Tibial nerve (tissue), 4 donors: Measurements from ENCODE around the gene CSNK1G1. TPM values are rescaled to one million over a fixed set of nuclear protein-coding genes. Genes with fewer than 3 reads are reported as not detected.

Source experiments
- DNase-seq, 2 donors: peaks; one replicate each; pipeline ENCODE4 v3.0.0-alpha.2; 2019; ENCODE audit warnings: low spot score in 2 of 2
- H3K27ac ChIP-seq, 4 donors: fragments of 200-600 bp; sonication (generic) in 3 of 4; one replicate each; pipeline ENCODE4 v1.5.1; 2017 to 2019; ENCODE audit warnings: mild to moderate bottlenecking in 1 of 4
- H3K27me3 ChIP-seq, 2 donors: fragments of 200-600 bp; sonication (generic) in 1 of 2; one replicate each; pipeline versions ENCODE4 v1.5.1 to v1.6.0; 2017 to 2019
- H3K36me3 ChIP-seq, 3 donors: fragments of 200-600 bp; sonication (generic); one replicate each; pipeline ENCODE4 v1.5.1; 2018 to 2019
- H3K4me1 ChIP-seq, 4 donors: fragments of 200-600 bp; sonication (generic) in 3 of 4; one replicate each; pipeline ENCODE4 v1.5.1; 2017 to 2019
- H3K4me3 ChIP-seq, 4 donors: fragments of 200-600 bp; sonication (generic) in 3 of 4; one replicate each; pipeline ENCODE4 v1.5.1; 2017 to 2019; ENCODE audit warnings: mild to moderate bottlenecking in 1 of 4, moderate library complexity in 1 of 4
- H3K9me3 ChIP-seq, 4 donors: fragments of 200-600 bp; sonication (generic) in 3 of 4; one replicate each; pipeline ENCODE4 v1.5.1; 2017 to 2019
- CTCF ChIP-seq, 5 experiments: fragments of 200-600 bp in 3 of 5; fragments of 450-650 bp in 2 of 5; sonication (generic) in 3 of 5; IDR thresholded peaks; one replicate each; pipeline ENCODE4 v1.5.1; 2016 to 2019; ENCODE audit warnings: antibody characterized with exemption in 5 of 5, mild to moderate bottlenecking in 3 of 5, moderate library complexity in 2 of 5
- EP300 ChIP-seq, 2 donors: sonication (generic); formaldehyde crosslinking; IDR thresholded peaks; one replicate each; pipeline ENCODE4 v1.6.1; 2017; ENCODE audit warnings: antibody characterized with exemption in 2 of 2, mild to moderate bottlenecking in 1 of 2
- POLR2A ChIP-seq, 2 donors: fragments of 450-650 bp; IDR thresholded peaks; one replicate each; pipeline ENCODE4 v1.6.1; 2017; ENCODE audit warnings: antibody characterized with exemption in 2 of 2, mild to moderate bottlenecking in 2 of 2, moderate library complexity in 2 of 2
- WGBS, 2 donors: methylation state at CpG; one replicate each; pipeline ENCODE4 v1.1.5; 2018; 5-methylcytosine and 5-hydroxymethylcytosine counted together
- total RNA-seq, 4 donors: library from RNA; depleted of rRNA; stranded (reverse); fragments of >200 nt; gene quantifications; one replicate each; pipeline ENCODE4 v1.1.0, GENCODE V29; 2016

The CSNK1G1 gene
- total RNA-seq, 4 donors from 2014 or later, result 20.5 to 25.8 (median 22.5) TPM

- H3K27ac ChIP-seq, result no peak overlapping the region
- TF ChIP-seq CTCF (IDR thresholded peaks at IDR 0.05) (no peak), POLR2A (IDR thresholded peaks at IDR 0.05) (no peak), EP300 (IDR thresholded peaks at IDR 0.05) (no peak)
- WGBS, 2 donors, result 90 to 94% methylated on average over 5 of the region's 5 CpGs
- no peaks in the 10 kb centered on the region for H3K4me1 ChIP-seq
- no peaks in the 10 kb centered on the region for H3K36me3 ChIP-seq
- H3K4me3 ChIP-seq, result no peak overlapping the region
- DNase-seq, result no peak
- H3K9me3 ChIP-seq, result no peaks in the 10 kb centered on the region
- H3K27me3 ChIP-seq, result no peaks in the 10 kb centered on the region
These were observed 31.7 kb downstream of the CSNK1G1 start for GRCh38 chr15:64324165-64324877.

DNA sequence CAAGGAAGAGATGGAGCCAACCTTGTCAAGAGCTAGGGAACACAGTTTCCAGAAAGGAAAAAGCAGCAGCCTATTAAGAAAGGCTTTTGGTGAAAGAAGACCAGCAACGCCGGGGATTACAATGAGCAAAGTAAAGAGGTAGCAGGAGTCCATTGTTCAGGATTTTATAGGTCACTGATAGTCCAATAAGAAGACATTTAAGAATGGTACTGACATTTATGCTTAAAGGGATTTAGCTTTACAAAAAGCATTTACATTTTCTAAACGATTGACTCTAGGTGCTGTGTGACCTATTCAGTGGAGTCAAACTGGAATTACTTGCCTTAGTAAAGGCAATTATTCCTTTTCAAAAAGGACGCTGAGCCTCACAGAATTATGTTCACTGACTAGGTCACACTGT, 40.8 kb downstream of the CSNK1G1 start:
- Histone ChIP-seq H3K27ac (no peak overlapping the region), H3K27me3 (no peaks in the 10 kb centered on the region), H3K36me3 (no peaks in the 10 kb centered on the region), H3K4me1 (peaks cover 0 to 9% (median 0%) of the 10 kb centered on the region in 4 donors), H3K9me3 (no peaks in the 10 kb centered on the region), H3K4me3 (no peak overlapping the region)
- no peak for DNase-seq
- 42 to 45% methylated on average over 4 of the region's 4 CpGs for WGBS, 2 donors
- TF ChIP-seq CTCF (IDR thresholded peaks at IDR 0.05) (no peak), POLR2A (IDR thresholded peaks at IDR 0.05) (no peak), EP300 (IDR thresholded peaks at IDR 0.05) (no peak)

- Histone ChIP-seq H3K4me1 (peaks cover 0 to 9% (median 0%) of the 10 kb centered on the region in 4 donors), H3K9me3 (no peaks in the 10 kb centered on the region), H3K36me3 (no peaks in the 10 kb centered on the region), H3K27ac (no peak overlapping the region), H3K27me3 (no peaks in the 10 kb centered on the region), H3K4me3 (no peak overlapping the region)
- no peak for DNase-seq
- 84 to 85% methylated on average over 3 of the region's 3 CpGs for WGBS, 2 donors
- TF ChIP-seq CTCF (IDR thresholded peaks at IDR 0.05) (no peak), EP300 (IDR thresholded peaks at IDR 0.05) (no peak), POLR2A (IDR thresholded peaks at IDR 0.05) (no peak)
These were observed 41.5 kb downstream of the CSNK1G1 start for GRCh38 chr15:64314456-64314855.

- H3K4me1 ChIP-seq, result peaks cover 0 to 9% (median 0%) of the 10 kb centered on the region in 4 donors
- no peak for DNase-seq
- H3K36me3 ChIP-seq, result no peaks in the 10 kb centered on the region
- H3K9me3 ChIP-seq, result no peaks in the 10 kb centered on the region
- no peaks in the 10 kb centered on the region for H3K27me3 ChIP-seq
- H3K4me3 ChIP-seq, result no peak overlapping the region
- H3K27ac ChIP-seq, result no peak overlapping the region
- TF ChIP-seq EP300 (IDR thresholded peaks at IDR 0.05) (no peak), CTCF (IDR thresholded peaks at IDR 0.05) (no peak), POLR2A (IDR thresholded peaks at IDR 0.05) (no peak)
- WGBS, 2 donors, result 87 to 98% methylated on average over 6 of the region's 6 CpGs
These were observed 44.4 kb downstream of the CSNK1G1 start for GRCh38 chr15:64311566-64311965.

DNA sequence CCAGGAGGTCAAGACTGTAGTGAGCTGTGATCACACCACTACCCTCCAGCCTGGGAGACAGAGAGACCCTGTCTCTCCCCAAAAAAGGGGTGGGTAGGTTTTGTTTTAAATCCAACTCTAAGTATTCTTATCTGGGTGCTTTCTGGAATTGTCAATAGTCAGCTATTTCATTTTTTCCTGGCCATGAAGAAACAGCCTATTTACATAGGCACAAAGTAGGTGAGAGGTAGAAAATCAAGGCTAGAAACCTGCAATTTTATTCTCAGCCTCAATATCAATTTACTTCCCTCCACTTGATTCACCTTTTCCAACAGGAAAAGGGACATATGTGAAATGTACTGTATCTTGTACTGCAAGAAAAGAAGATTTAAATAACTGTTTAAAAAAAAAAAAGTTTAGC, 45.9 kb downstream of the CSNK1G1 start:
- no peak for DNase-seq
- Histone ChIP-seq H3K4me1 (peaks cover 0 to 2% (median 0%) of the 10 kb centered on the region in 4 donors), H3K27ac (no peak overlapping the region), H3K4me3 (no peak overlapping the region), H3K36me3 (no peaks in the 10 kb centered on the region), H3K9me3 (no peaks in the 10 kb centered on the region), H3K27me3 (no peaks in the 10 kb centered on the region)
- TF ChIP-seq EP300 (IDR thresholded peaks at IDR 0.05), result no peak
- TF ChIP-seq POLR2A (IDR thresholded peaks at IDR 0.05), result no peak
- no peak for TF ChIP-seq CTCF (IDR thresholded peaks at IDR 0.05)
